GM12878 (cell line): Measurements from ENCODE around the gene IL16. TPM values are rescaled to one million over a fixed set of nuclear protein-coding genes. Genes with fewer than 3 reads are reported as not detected.

Experiments used
- CBX3 ChIP-seq: fragments of 200-600 bp; sonication (generic); IDR thresholded peaks from 2 replicates; pipeline ENCODE4 v1.6.1; 2016; ENCODE audit warnings: low read depth, borderline replicate concordance
- CHD4 ChIP-seq: fragments of 200-600 bp; sonication (generic); IDR thresholded peaks from 2 replicates; pipeline ENCODE4 v1.6.1; 2016; ENCODE audit warnings: mild to moderate bottlenecking
- DPF2 ChIP-seq: fragments of 450-650 bp; IDR thresholded peaks from 2 replicates; pipeline ENCODE4 v1.6.1; 2017; ENCODE audit warnings: mild to moderate bottlenecking
- ETV6 ChIP-seq, 2 experiments: fragments of 450-650 bp in 1 of 2; IDR thresholded peaks in 1 of 2; conservative IDR thresholded peaks in 1 of 2; 2 replicates each; pipeline ENCODE4 v1.6.1; 2014; ENCODE audit warnings: antibody characterized with exemption in 1 of 2, borderline replicate concordance in 1 of 2, low read depth in 1 of 2, mild to moderate bottlenecking in 1 of 2, moderate library complexity in 1 of 2
- KAT2A ChIP-seq: conservative IDR thresholded peaks from 2 replicates; pipeline ENCODE4 v1.6.1; 2011; ENCODE audit warnings: low read depth, low read length; ENCODE audit not compliant: control insufficient read depth
- MAX ChIP-seq: IDR thresholded peaks from 2 replicates; pipeline ENCODE4 v1.6.1; 2012; ENCODE audit warnings: low read depth, low read length, improper control_type of control experiment
- MEF2A ChIP-seq: IDR thresholded peaks from 2 replicates; pipeline ENCODE4 v1.6.1; 2011; ENCODE audit warnings: low read depth, mild to moderate bottlenecking, low read length, moderate library complexity; ENCODE audit not compliant: insufficient read depth
- NKRF ChIP-seq: fragments of 450-650 bp; conservative IDR thresholded peaks from 2 replicates; pipeline ENCODE4 v1.6.1; 2017; ENCODE audit warnings: mild to moderate bottlenecking, moderate library complexity
- PBX3 ChIP-seq: IDR thresholded peaks from 2 replicates; pipeline ENCODE4 v1.6.1; 2011; ENCODE audit warnings: mild to moderate bottlenecking, low read depth, low read length, moderate library complexity; ENCODE audit not compliant: insufficient replicate concordance
- POLR2A ChIP-seq: IDR thresholded peaks from 2 replicates; pipeline ENCODE4 v1.6.1; 2011; ENCODE audit warnings: low read depth, mild to moderate bottlenecking, low read length
- RBBP5 ChIP-seq: fragments of 200-600 bp; sonication (generic); conservative IDR thresholded peaks from 2 replicates; pipeline ENCODE4 v1.6.1; 2016
- RFX5 ChIP-seq: IDR thresholded peaks from 2 replicates; pipeline ENCODE4 v1.6.1; 2011; ENCODE audit warnings: low read depth, low read length, improper control_type of control experiment
- SMARCA5 ChIP-seq: fragments of 450-650 bp; IDR thresholded peaks from 2 replicates; pipeline ENCODE4 v1.6.1; 2017; ENCODE audit warnings: mild to moderate bottlenecking
- SRF ChIP-seq, 2 experiments: IDR thresholded peaks; 2 replicates each; pipeline ENCODE4 v1.6.1; 2011; ENCODE audit warnings: low read depth in 2 of 2, low read length in 2 of 2, mild to moderate bottlenecking in 1 of 2, moderate library complexity in 1 of 2
- STAT1 ChIP-seq: fragments of 450-650 bp; conservative IDR thresholded peaks from 2 replicates; pipeline ENCODE4 v1.6.1; 2014; ENCODE audit warnings: antibody characterized with exemption, mild to moderate bottlenecking
- STAT3 ChIP-seq: IDR thresholded peaks from 2 replicates; pipeline ENCODE4 v1.6.1; 2011; ENCODE audit warnings: low read depth, low read length, improper control_type of control experiment
- TARDBP ChIP-seq: IDR thresholded peaks from 2 replicates; pipeline ENCODE4 v1.6.1; 2016; ENCODE audit warnings: borderline replicate concordance
- TBL1XR1 ChIP-seq: IDR thresholded peaks from 2 replicates; pipeline ENCODE4 v1.6.1; 2012; ENCODE audit warnings: low read depth, low read length, improper control_type of control experiment
- ZBTB4 ChIP-seq: fragments of 450-650 bp; formaldehyde crosslinking; IDR thresholded peaks from 2 replicates; pipeline ENCODE4 v1.4.0; 2022; ENCODE audit warnings: mild to moderate bottlenecking, moderate library complexity
- ZNF687 ChIP-seq: fragments of 450-650 bp; IDR thresholded peaks from 2 replicates; pipeline ENCODE4 v1.6.1; 2017; ENCODE audit warnings: mild to moderate bottlenecking, moderate library complexity
- polyA plus RNA-seq, 11 experiments: library from polyadenylated mRNA; depleted of rRNA in 4 of 11; unstranded in 6 of 11; stranded (reverse) in 5 of 11; fragments of >200 nt; fragmentation: Nextera tagmentation in 4 of 11; fragmentation: Illumina TruSeq in 1 of 11; extraction: Ambion mirVana in 4 of 11; extraction: Trizol in 1 of 11; gene quantifications; 1 replicate in 1 of 11; 2 replicates in 10 of 11; pipeline versions ENCODE4 v1.2.1 to v1.2.3, GENCODE V29; 2011 to 2016; ENCODE audit warnings: inconsistent platforms in 2 of 11, missing spikeins in 2 of 11, low read depth in 1 of 11
- total RNA-seq, 4 experiments: library from RNA; depleted of rRNA in 3 of 4; stranded (reverse); fragments of >200 nt in 3 of 4; fragmentation: Illumina TruSeq in 1 of 4; extraction: Trizol in 1 of 4; gene quantifications; 2 replicates each; pipeline versions ENCODE4 v1.2.1 to v1.2.3, GENCODE V29; 2013 to 2021

The IL16 gene
- total and polyA plus RNA-seq, 10 of the 15 experiments (the other 5 are each of a cell fraction or from before 2014, with no cell fraction given), result 21.7 to 206 (median 44.5) TPM

GRCh38 chr15:81274931-81275707 lies 78.4 kb downstream of the IL16 start (continued):
- TF ChIP-seq MAX (0 out of 2 replicates have a peak, but pooled peaks have one; percentile 26), PBX3 (peak; percentile 74), NKRF (no peak), TARDBP (no peak), POLR2A (no peak), SRF (IDR thresholded peaks at IDR 0.05; ENCODE audit: low read depth in 2 of 2, low read length in 2 of 2) (0 out of 4 replicates have a peak, but pooled peaks of 1 of the 2 experiments have one; percentile 45), CHD4 (no peak), RFX5 (no peak), STAT3 (no peak), ZNF687 (no peak), TBL1XR1 (no peak), ETV6 (conservative IDR thresholded peaks at IDR 0.05 in 1 of 2, IDR thresholded peaks at IDR 0.05 in 1 of 2; ENCODE audit: borderline replicate concordance in 1 of 2, low read depth in 1 of 2) (no peak), ZBTB4 (no peak), CBX3 (no peak), DPF2 (no peak), RBBP5 (no peak), KAT2A (no peak), SMARCA5 (no peak), MEF2A (no peak), STAT1 (no peak)
